H4 (cell line): ENCODE measurements around the gene SCAANT1. TPM values are rescaled to one million over a fixed set of nuclear protein-coding genes. Genes with fewer than 3 reads are reported as not detected.
A peak's percentile ranks its signal among the peaks of the same experiment; 100 is the strongest.

ENCODE experiments used
- DNase-seq: peaks from one replicate; pipeline ENCODE4 v3.0.0-alpha.2; 2015; ENCODE audit warnings: low spot score
- total RNA-seq: library from RNA; depleted of rRNA; stranded (reverse); fragments of >200 nt; shearing (Covaris generic); gene quantifications from 2 replicates; pipeline ENCODE4 v1.2.3, GENCODE V29; 2014

Gene SCAANT1
- total RNA-seq, 1 experiment from 2014 or later = not detected

DNA sequence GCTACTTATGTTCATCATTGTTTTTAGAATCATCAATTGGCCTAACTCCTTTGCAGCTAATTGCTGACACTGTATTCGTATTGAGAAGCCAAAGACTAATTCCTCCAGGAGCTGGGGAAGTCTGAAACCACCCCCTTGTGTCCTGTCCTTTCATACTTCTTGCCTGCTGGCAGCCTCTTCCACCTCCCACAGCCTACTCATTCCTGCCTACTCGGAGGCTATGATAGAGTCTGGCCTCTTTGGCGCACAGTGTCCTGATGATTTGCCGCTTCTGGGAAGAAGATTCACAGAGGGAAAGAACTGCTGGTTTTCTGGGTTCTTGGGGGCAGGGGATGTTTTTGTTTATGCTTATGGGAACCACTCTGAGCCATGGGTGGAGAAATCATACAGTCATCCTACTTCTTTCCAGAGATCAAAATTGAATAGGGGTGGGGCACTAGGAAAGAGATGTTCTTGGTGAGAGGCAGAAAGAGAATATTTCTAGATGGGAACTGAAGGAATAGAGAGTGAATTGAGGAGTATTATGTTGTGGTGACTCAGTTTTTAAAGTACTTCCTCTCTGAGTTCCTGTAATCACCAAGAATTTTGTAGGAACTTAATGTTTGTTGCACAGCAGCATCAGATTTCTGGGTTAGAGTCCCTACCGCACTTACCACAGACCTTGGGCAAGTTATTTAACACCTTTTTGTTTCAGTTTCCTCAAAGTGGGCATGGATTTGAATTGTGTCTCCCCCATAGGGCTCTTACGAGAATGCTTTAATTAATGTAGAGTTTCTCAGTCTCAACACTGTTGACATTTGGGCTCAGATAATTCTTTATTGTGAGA, 22.1 kb upstream of the SCAANT1 start:
- DNase-seq = no peak

DNA sequence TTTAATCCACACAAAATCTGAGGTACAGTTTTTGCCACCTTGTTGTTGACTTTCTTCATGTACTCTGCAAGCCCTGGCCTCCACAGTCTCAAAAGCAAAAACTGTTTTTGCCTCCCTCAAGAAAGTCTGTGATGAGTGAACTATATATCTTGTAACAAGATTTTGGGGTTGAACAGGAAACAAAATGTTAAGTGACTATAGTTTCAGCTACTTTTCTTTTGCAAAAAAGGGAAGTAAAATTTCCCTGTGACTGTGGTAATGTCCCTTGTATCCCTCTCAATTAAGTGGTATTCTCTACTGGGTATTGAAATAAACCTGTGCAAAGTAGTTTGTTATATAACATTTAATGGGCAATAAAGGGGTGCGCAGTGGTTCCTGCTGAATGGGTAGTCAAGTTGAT, 21.3 kb upstream of the SCAANT1 start:
- no peak for DNase-seq

DNA sequence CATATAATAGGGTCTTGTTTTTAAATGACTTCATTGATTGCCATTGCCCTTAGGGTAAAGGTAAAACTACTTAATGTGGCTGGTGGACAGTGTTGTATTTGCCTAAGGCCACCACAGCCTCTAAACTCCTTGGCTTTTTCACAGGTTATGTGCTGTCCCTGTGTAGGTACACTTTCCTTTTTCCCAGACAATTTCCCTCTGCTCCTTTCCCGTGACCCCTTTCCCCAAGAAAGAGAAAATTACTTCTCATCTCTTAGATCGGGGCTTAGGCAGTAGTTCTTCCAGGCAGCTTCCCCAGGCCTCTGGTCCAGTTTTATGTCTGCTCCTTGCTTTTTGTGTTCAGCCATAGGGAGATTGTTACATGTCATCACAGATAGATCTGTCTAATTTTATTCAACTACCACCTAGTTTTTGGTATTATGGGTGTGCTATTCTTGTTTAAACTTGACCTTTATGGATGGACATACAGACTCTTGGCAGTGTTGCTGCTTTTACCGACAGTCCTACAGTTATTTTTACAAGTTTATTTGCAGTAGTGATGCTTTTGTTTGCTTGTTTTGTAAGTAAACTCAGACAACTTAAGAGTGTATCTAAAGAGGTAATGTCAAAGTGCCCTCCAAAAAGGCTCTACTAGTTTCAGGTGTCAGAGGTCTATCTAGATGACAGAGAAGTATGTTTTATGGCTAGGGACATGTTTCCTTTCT, 20.5 kb upstream of the SCAANT1 start:
- DNase-seq = no peak

DNA sequence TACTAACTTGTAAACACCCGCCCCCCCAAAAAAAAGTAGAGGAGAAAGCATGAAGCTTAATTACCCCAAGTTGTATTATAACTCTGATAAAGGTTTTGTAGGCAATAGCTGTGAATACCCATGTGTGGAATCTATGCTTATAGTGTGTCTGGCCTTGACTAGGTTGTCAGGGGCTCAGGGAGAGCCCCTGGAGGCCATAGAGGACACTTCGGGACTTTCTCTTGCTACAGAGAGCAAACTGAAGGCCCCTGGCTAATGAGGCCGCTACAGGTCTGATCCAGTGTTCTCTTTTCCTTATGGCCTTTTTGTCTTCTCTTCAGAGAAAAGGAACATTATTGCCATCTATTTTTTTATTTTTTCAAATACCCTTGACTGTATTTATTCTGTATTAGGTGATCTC, 19.1 kb upstream of the SCAANT1 start:
- no peak for DNase-seq

DNA sequence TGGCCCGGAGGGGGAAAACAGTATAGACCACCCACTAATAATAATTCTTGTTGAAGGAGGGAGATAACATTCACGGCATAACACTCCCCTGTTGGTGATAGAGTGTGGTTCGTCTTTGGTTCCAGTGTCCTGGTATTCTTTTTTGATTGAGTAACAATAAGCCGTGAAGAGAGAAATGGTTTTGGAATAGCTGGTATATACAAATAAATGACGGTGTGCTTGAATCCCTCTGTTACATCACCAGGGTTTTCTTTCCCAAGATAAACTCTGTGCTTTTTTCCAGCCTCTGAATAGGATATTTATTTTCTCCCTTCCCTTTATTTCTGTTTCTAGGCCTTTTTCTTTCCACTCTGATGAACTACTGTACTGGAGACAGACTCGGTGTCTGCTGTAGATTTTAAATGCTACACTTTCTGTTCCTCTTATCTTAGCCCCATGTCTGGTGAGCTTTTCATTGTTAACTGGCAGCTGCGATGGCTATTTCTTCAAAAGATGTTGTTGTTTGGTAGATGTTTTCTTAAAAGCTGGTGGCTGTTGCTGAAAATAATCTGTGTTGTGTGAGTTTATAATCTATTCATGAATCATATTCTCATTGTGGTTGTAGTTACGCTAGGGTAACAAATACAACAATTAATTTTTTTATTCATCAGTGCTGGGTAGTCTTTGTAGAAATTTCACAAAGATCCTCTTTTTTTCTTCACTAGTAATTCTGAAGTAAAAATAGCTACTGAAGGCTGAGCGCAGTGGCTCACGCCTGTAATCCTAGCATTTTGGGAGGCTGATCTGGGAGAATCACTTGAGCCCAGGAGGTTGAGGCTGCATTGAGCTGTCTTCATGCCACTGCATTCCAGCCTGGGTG, 15.5 kb upstream of the SCAANT1 start:
- DNase-seq = no peak

DNA sequence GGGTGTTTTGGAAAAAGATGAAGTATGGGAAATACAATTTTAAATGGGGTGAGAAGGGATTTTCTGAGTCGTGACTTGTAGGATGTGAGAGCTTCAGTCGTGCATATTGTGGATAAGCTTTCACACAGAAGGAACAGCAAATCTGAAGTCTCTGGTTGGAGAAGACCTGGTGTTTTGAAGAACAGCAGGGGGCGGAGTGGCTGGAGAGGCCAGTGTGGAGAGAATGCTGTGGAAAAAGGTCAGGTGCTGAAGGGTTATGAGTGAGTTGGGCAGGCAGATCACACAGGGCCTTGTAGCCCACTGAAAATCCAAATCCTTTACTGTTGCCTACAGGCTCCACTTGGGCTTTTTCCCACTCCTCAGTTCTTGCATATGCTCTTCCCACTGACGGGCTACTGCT, 14.1 kb upstream of the SCAANT1 start:
- no peak for DNase-seq

DNA sequence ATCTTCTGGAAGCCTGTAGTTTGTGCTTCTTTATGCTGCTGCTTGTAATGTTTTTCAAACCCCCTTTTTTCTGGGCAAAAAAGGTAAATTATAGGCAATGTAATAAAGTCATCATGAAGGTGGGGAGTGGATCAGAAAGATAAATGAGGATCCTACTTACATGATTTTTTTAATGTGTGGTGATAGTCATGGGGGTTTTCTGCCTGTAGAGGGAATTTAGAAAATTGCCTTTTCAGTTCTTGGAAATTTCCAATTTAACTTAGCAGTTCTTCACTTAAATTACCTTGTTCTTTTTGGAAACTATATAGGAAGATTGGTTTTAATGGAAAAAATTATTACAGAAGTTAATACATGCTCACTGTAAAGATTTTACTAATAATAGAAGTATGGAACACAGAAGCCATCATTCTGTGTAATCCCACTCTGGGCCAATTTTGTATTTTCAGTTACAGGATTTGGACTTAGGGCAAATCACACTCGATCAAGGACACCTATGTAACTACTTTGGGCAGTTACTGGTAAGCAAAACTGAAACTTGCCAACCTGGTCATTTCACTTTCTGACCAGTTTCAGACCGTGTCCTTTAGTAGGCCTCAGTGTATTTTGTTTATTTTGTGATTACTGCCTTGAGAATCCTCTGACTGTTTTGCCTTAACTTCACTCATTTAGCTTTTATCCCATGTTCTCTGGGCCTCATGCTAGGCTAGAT, 10.5 kb upstream of the SCAANT1 start:
- DNase-seq = no peak

DNA sequence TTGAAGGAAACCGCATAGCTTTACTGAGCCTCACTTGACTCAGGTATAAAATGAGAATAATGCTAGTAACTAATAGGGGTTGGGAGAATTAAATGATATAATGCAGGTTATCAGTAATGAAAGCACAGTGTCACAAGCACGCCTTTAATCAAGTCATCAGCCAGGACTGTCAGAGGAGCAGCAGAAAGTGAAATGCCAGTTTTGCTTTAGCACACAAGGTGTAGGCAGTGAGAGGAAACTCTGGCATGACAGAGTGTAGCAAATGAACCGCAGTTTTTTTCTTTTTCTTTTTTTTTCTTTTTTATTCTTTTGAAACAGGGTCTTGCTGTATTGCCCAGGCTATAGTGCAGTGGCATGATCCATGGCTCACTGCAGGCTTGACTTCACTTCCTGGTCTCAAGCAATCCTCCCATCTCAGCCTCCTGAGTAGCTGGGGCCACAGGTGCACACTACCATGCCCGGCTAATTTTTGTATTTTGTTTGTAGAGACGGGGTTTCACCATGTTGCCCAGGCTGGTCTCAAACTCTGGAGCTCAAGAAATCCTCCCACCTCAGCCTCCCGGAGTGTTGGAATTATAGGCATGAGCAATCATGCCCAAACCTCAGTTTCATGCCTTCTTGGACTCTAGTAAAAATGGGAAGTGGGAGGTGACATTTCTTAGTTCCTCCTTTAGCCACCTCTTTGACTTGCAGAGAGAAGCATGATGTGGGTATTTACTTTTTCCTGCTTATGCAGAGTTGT, 9.7 kb upstream of the SCAANT1 start:
- no peak for DNase-seq

DNA sequence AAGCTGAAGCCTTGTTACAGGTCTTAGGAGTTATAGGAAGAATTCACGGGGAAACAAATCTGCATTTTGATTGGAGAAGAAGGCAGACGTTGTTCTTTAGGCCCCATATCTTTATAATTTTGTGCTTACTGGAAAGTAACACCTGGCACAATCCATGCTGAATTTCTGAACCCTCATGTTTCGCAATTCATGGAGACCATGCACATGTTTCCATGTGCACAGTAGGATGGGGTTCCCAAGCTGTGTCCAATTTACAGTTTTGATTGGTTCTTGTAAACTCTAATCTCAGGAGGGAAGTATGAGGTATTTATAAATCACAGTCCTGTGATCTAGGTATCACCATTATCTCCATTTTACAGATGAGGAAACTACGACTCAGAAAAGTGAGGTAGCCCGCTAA, 7.8 kb upstream of the SCAANT1 start:
- no peak for DNase-seq

DNA sequence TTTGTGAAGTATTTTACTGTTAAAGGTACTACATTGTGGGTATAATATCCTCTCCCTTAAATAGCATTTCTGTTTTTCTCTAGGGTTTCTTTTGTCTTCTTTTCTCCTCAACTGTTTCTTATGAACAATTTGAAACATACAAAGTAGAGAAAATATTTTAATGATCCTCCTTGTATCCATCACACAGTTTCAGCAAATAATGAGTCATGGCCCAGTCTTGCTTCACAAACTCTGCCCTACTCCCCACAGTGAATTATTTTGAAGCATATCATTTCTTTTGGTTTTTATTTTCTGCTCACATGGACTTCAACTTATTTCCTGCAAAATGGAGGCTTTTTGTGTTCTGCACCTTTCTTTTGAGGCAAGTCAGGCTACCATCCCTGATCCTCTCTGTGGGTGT, 6.1 kb upstream of the SCAANT1 start:
- no peak for DNase-seq

DNA sequence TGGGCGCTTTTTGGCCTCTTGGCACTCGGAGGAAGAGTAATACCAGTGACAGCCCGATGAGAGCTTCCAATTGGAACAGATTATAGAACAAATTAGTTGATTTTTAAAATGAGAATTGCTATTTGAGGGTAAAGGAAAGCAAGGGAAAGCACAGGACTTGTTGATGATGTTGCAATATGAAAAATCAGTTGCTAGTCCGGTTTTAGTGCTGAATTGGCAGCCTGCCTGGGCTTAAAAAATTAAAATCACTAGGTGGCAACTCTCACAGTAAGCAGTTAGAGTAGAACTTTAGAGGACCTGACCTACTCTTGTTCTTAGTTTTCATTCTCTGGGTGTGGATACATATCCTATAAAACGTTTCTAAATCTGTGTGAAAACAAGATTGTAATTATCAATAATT, 2.1 kb upstream of the SCAANT1 start:
- DNase-seq = no peak

DNA sequence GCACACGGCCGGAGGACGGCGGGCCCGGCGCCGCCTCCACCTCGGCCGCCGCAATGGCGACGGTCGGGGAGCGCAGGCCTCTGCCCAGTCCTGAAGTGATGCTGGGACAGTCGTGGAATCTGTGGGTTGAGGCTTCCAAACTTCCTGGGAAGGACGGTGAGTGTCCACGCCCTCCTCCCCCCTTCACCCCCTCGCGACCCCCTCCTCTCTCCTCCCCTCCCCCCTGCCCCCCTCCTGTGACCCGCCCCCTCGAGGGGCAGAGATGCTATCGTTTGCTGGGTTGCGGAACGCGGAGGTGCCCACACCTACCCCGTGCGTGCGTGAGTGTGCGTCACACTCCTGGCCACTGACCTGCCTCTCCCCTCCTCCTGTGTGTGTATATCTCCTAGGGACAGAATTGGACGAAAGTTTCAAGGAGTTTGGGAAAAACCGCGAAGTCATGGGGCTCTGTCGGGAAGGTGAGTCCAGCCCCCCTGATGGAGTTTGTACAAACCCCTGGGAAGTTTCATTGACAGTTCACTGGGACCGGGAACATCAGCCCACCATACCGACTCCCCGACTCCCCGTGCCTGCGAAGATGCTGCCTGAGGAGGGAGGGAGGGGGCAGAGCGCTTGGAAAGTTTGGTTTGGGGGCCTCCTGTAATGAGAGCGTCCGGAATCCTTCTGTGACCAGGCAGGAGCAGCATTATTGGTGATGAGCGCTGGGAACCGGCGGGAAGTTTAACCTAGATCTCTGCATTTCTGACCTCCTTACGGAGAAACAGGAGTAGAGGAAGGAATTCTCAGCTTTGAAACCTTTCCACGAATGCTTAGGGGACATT, 795 bp upstream of the SCAANT1 start:
- peak; percentile 46 for DNase-seq

DNA sequence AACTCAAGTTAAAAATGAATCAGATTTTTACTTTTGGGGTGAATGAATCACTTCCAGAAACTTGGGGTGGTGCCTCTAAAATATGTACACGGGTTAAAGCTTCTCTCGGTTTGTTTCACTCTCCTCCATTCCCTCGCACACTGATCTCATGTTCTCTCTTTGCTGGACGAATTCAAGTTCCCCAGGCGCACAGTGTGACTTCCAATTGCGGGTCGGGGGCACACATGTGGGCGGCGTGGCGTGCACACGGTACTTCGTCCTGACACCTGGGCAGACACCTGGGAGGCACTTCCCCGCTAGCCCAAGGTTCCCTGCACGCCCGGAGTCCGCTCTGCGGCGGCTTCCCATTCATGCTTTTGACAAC, 692 bp downstream of the SCAANT1 start:
- DNase-seq = no peak

DNA sequence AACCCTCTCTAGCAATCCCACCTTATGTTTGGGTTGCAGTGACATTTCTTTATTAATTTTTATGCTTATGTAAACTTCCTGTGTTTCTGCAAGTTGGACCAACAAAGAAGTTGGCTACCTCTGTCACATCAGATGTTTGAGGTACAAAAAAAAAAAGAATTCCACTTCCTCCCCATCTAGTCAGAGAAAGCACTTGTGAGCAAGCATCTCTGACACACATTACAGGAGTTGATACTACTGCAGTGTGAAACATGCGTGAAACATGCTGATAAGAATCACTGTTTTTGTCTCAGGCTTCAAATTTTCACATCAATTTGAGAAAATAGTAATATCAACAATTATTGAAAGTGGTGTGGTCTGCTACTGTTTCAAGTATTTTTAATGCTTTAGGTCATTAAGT, 1.3 kb downstream of the SCAANT1 start:
- DNase-seq = no peak

DNA sequence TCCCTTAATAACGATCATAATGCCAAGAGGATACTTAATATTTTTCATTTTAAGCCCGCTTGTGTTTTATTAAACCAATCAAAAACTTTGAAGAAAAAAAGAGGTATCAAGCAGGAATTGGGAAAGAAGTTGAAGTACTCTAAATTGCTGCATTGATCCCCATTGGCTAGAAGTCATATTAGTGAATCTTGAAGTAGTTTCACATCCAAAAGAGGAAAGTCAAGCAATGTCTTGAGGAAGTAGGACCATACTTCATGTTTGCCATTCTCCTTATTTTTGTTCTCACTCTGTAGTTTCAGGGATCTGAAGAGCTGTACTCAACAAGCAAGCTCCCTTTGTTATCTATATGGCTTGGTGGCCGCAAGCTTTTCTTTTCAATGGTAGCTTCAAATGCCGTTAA, 2.2 kb downstream of the SCAANT1 start:
- DNase-seq = no peak

DNA sequence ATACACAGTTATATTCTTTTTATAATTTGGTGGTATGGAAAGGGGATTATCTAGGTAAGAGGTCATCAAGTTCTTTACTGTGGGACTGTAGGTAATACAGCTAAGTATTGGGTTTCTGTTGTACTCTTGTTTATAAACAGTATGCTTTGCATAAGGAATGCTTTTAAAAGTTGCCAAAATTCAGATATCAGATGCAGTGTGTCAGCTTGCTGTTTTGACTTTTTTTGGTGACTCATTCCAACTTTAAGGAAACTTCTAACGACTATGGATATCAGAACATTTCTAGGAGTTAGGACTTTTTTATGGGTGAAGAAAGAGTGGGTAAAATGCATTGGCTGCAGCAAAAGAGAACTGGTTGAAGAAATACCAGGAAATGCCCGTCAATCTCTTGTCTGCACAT, 2.8 kb downstream of the SCAANT1 start:
- DNase-seq = no peak

DNA sequence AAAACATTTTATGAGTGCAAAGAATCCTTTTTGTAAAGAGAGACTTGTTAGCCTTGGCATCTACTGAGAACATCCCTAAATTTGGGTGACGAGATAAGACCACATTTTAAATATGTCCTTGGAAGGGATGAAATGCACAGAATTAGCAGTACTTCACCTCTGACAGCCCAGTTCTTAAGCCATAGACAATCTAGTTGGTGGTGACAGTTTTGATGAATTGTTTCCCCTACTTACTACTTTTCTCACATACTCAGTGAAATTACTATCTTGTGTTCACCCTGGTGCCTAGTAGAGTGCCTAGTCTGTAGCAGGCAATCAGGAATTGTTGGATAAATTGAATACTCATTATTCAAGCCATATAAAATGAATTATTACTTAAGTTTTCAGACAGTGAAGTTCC, 3.4 kb downstream of the SCAANT1 start:
- no peak for DNase-seq

DNA sequence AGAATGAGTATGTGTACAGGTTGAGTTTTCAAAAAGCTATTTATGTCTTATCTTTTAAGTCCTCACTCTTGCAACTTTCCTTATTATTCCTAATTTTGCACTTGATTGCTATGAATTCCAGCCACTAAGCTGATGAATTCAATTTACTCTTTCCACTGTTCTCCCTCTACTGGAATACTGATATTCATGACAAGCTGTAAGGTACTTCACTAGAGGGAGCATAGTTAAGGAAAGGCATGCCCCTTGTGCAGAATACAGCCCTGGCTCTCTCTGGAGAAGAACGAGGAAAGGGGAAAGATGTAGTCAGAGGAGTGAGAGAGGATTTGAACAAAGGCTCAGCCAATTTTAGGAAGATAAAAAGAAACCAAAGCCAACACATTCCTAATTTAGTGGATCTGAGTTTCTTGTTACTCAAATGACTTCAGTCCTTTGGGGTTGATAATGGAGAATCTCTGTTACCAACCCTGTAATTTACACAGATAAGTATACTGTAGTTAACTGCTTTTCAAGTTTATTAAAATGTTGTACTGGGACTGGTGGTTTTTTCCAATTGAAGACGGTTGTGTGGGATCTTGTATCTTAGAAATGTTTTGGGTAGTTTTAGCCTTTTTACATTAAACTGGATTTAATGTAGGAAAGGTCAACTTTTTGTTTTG, 4.0 kb downstream of the SCAANT1 start:
- DNase-seq = no peak

DNA sequence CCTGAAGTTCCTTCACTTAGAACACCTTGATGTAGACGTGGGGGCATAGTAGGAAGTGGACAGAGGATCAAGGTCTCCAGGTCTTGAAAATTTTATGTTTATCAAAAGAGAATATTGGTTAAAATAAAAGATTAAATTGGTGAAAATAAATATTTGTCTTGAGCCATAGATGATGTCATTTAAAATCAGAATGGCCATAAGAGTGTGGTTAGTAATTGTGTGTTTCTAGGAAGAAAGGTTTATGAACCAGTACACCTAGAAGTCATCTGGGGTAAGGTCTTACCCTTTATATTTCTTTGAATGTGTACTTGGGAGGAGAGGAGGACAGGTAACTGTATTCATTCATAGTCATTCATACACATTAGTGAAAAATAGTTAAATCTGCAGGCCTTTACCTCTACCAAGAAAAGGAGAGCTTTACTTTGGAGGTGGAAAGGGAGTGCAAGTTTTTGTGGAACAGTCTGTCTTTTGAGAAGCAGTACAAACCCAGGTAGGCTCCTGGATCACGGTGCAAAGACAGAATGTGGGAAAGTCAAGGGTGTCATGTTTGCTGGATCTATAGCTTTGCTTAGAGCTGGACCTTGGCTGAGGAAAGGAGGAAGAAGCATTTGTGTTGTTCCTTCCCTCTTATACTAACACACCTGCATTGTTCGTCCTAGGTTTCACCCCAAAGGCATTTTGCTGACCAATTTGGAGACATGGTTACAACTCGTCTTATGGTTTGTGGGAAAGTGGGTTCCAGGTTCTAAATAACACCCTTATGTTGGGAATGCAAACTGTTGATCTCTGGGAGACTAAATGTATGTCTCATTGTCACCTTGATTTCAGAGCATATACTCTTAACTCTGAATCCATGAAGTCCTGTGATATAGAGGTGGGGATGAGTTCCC, 6.2 kb downstream of the SCAANT1 start:
- no peak for DNase-seq
